Loucy (cell line): ENCODE results near the gene TTC16.

Source experiments
- CTCF ChIP-seq: fragments of 200-600 bp; sonication (generic); conservative IDR thresholded peaks from 2 replicates; pipeline ENCODE4 v1.5.1; 2014; ENCODE audit warnings: mild to moderate bottlenecking, antibody characterized with exemption, low read length
- EZH2phosphoT487 ChIP-seq: fragments of 200-600 bp; IDR thresholded peaks from 2 replicates; pipeline ENCODE4 v1.6.1; 2018; ENCODE audit warnings: antibody characterized with exemption, mild to moderate bottlenecking, moderate library complexity, borderline replicate concordance

GRCh38 chr9:127754099-127755060 lies 38.5 kb downstream of the TTC16 start:
- TF ChIP-seq CTCF (no peak), EZH2phosphoT487 (no peak)
